Measurements from ENCODE around the gene RAD51B. TPM values are rescaled to one million over a fixed set of nuclear protein-coding genes. Genes with fewer than 3 reads are reported as not detected.

Gene RAD51B
- total RNA-seq, 4 donors from 2014 or later = 5.0 to 31.8 (median 20.6) TPM

- DNase-seq = no peak
- Histone ChIP-seq H3K4me3 (no peak overlapping the region), H3K27ac (no peak overlapping the region), H3K9me3 (no peaks in the 10 kb centered on the region), H3K36me3 (no peaks in the 10 kb centered on the region), H3K4me1 (peaks cover 0 to 34% (median 2%) of the 10 kb centered on the region in 4 donors), H3K27me3 (no peaks in the 10 kb centered on the region)
- TF ChIP-seq POLR2A (IDR thresholded peaks at IDR 0.05) (no peak), EP300 (IDR thresholded peaks at IDR 0.05; ENCODE audit: low read depth) (no peak)
- in situ Hi-C loops (cut with MboI; ENCODE audit: low pct_ligation_motif_present in 1 of 4, low pct_unique_long_range_greater_than_20kb in 1 of 4, low sequenced_read_pairs in 3 of 4) = no loop called here
- WGBS, 2 donors (ENCODE audit: low coverage in 1 of 2) = 18% methylated on average over 2 of the region's 2 CpGs; no CpG with 5 or more reads in 1 of the 2 donors
- intact Hi-C loops (cut with DNase I; ENCODE audit: low total_unique reads) = no loop called here
Observed at GRCh38 chr14:68444449-68445168, 625.0 kb downstream of the RAD51B start.

GRCh38 chr14:68446243-68447040 lies 626.9 kb downstream of the RAD51B start:
- 86 to 90% methylated on average over 2 to 7 of the region's 7 CpGs for WGBS, 2 donors (ENCODE audit: low coverage in 1 of 2)
- Histone ChIP-seq H3K4me1 (peaks cover 4 to 41% (median 7%) of the 10 kb centered on the region in 4 donors), H3K9me3 (no peaks in the 10 kb centered on the region), H3K4me3 (no peak overlapping the region), H3K27me3 (no peaks in the 10 kb centered on the region), H3K27ac (peak overlapping the region in 3 of 4 donors; percentile 63 to 82 (median 77)), H3K36me3 (no peaks in the 10 kb centered on the region)
- no peak for TF ChIP-seq POLR2AphosphoS5 (IDR thresholded peaks at IDR 0.05)
- no peak for TF ChIP-seq CTCF (IDR thresholded peaks at IDR 0.05)
- TF ChIP-seq POLR2A (IDR thresholded peaks at IDR 0.05) = no peak
- DNase-seq = no peak
- in situ Hi-C loops (cut with MboI; ENCODE audit: low pct_ligation_motif_present in 1 of 4, low pct_unique_long_range_greater_than_20kb in 1 of 4, low sequenced_read_pairs in 3 of 4) (no loop called here), intact Hi-C loops (cut with DNase I; ENCODE audit: low total_unique reads) (no loop called here)

- 64 to 73% methylated on average over 4 of the region's 4 CpGs for WGBS, 2 donors (ENCODE audit: low coverage in 1 of 2)
- H3K9me3 ChIP-seq = no peaks in the 10 kb centered on the region
- TF ChIP-seq EP300 (IDR thresholded peaks at IDR 0.05; ENCODE audit: low read depth) = no peak
- no peaks in the 10 kb centered on the region for H3K27me3 ChIP-seq
- peaks cover 4 to 37% (median 7%) of the 10 kb centered on the region in 4 donors for H3K4me1 ChIP-seq
- H3K4me3 ChIP-seq = no peak overlapping the region
- DNase-seq = no peak
- in situ Hi-C loops (cut with MboI; ENCODE audit: low pct_ligation_motif_present in 1 of 4, low pct_unique_long_range_greater_than_20kb in 1 of 4, low sequenced_read_pairs in 3 of 4) = no loop called here
- intact Hi-C loops (cut with DNase I; ENCODE audit: low total_unique reads) = no loop called here
- H3K27ac ChIP-seq = peak overlapping the region; percentile 61 to 82 (median 70)
- H3K36me3 ChIP-seq = no peaks in the 10 kb centered on the region
Observed at GRCh38 chr14:68447581-68448251, 628.1 kb downstream of the RAD51B start.

- DNase-seq = no peak
- Histone ChIP-seq H3K9me3 (no peaks in the 10 kb centered on the region), H3K36me3 (no peaks in the 10 kb centered on the region), H3K27ac (peak overlapping the region; percentile 61 to 82 (median 70)), H3K27me3 (no peaks in the 10 kb centered on the region), H3K4me3 (no peak overlapping the region), H3K4me1 (peaks cover 4 to 37% (median 7%) of the 10 kb centered on the region in 4 donors)
- in situ Hi-C loops (cut with MboI; ENCODE audit: low pct_ligation_motif_present in 1 of 4, low pct_unique_long_range_greater_than_20kb in 1 of 4, low sequenced_read_pairs in 3 of 4) (no loop called here), intact Hi-C loops (cut with DNase I; ENCODE audit: low total_unique reads) (no loop called here)
- 61 to 65% methylated on average over 3 of the region's 3 CpGs for WGBS, 2 donors (ENCODE audit: low coverage in 1 of 2)
- TF ChIP-seq POLR2AphosphoS5 (IDR thresholded peaks at IDR 0.05) (peak; percentile 43 to 79 (median 62)), CTCF (IDR thresholded peaks at IDR 0.05) (no peak), EP300 (IDR thresholded peaks at IDR 0.05; ENCODE audit: low read depth) (no peak), POLR2A (IDR thresholded peaks at IDR 0.05) (no peak)
Observed at GRCh38 chr14:68448252-68448902, 628.8 kb downstream of the RAD51B start.
